GM18867 (cell line): ENCODE results near the gene HRH1.
"Not testable (repeated sequence)": the region's sequence is repeated elsewhere in the genome, so short reads cannot be mapped to it uniquely, and the experiment has no call there.

Experiments
- ATAC-seq: cut with Tn5 transposase; IDR thresholded peaks from one replicate; pipeline ENCODE4 v1.9.1; 2021; ENCODE audit warnings: mild to moderate bottlenecking, moderate library complexity; ENCODE audit not compliant: unreplicated experiment

The HRH1 gene

GRCh38 chr3:11140030-11140712, 14.1 kb upstream of the HRH1 start:
- peak; percentile 95 for ATAC-seq

- ATAC-seq: peak; percentile 29
These were observed 13.6 kb upstream of the HRH1 start for GRCh38 chr3:11140713-11141104.

DNA sequence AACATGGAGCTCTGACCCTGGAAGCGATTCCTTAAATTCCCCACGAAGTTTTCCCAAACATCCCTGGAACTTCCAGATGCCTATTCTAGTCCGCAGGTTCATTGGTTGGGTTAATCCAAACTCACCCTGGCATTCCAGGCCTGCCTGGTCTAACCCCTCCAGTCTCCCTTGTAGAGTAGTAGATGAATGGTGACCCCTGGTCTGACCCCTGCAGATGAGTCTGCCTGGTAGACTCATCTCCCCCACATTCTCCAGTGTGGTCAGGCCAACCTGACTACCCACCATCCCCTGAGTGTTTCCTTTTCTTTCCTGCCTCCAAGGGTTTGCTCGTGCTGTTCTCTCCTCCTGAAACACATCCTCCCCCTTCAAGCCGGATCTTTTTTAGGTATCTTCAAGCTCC, 10.8 kb upstream of the HRH1 start:
- ATAC-seq: no peak

- no peak for ATAC-seq
These were observed 9.3 kb upstream of the HRH1 start for GRCh38 chr3:11144996-11145395.

DNA sequence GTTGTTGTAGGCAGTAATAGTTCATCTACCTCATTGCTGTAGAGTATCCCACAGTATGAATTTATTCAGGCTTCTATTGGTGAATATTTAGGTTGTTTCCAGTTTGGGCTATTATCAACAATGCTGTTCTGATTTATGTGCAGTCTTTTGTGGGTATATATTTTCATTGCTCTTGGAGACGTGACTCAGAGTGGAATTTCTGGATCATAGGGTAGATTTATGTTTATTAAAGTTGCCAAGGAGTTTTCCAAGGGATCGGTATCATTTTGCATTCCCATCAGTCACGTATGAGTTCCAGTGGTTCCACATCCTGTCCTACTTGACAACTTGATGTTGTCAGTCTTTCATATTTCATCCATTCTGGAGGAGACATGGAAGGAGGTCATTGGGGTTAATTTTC, 8.4 kb upstream of the HRH1 start:
- no peak for ATAC-seq

GRCh38 chr3:11146773-11147660, 7.3 kb upstream of the HRH1 start:
- ATAC-seq: no peak

DNA sequence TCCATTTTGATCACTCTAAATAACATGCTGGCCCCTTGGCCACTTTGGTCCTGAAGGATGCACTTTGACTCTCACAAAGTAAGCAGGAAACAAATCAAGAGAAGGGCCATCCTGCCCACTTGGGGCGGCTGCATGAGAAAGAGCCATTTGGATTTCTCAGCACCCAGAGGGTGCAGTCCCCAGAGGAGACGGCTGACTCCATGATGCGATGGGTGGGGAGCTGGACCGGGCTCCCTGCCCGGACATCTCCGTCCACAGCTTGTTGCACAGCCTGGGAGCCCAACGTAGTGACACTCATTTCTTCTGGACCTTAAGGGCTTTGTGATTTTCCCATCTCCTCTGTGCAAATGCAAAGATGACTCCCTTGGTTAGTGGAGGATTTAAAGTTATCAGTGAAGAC, 4.0 kb upstream of the HRH1 start:
- no peak for ATAC-seq

GRCh38 chr3:11152301-11152700, 2.0 kb upstream of the HRH1 start:
- no peak for ATAC-seq

GRCh38 chr3:11154953-11155325, 646 bp downstream of the HRH1 start:
- no peak for ATAC-seq

GRCh38 chr3:11155341-11156025, 1.2 kb downstream of the HRH1 start:
- ATAC-seq: no peak

- ATAC-seq: no peak
These were observed 1.7 kb downstream of the HRH1 start for GRCh38 chr3:11156026-11156410.

DNA sequence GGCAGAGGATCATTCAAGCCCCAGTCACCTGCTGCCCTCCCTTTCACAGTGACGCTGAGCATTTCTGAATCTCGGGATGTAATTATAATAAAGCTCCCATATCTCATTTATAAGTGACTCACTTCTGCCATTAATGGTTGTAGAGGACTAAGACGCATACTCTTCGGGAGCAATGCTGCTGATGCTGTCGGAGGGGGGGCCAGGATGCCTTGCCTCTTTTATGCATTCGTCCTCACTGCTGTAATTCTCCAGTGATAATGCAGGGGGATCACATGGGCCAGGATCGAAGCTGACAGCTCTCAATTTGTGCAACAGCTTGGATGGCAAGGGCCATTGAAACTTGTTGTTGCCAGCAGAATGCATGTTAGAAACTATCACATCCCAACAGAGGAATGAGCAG, 3.1 kb downstream of the HRH1 start:
- no peak for ATAC-seq

- no peak for ATAC-seq
These were observed 5.2 kb downstream of the HRH1 start for GRCh38 chr3:11159421-11159904.

- no peak for ATAC-seq
These were observed 7.4 kb downstream of the HRH1 start for GRCh38 chr3:11161666-11162065.

DNA sequence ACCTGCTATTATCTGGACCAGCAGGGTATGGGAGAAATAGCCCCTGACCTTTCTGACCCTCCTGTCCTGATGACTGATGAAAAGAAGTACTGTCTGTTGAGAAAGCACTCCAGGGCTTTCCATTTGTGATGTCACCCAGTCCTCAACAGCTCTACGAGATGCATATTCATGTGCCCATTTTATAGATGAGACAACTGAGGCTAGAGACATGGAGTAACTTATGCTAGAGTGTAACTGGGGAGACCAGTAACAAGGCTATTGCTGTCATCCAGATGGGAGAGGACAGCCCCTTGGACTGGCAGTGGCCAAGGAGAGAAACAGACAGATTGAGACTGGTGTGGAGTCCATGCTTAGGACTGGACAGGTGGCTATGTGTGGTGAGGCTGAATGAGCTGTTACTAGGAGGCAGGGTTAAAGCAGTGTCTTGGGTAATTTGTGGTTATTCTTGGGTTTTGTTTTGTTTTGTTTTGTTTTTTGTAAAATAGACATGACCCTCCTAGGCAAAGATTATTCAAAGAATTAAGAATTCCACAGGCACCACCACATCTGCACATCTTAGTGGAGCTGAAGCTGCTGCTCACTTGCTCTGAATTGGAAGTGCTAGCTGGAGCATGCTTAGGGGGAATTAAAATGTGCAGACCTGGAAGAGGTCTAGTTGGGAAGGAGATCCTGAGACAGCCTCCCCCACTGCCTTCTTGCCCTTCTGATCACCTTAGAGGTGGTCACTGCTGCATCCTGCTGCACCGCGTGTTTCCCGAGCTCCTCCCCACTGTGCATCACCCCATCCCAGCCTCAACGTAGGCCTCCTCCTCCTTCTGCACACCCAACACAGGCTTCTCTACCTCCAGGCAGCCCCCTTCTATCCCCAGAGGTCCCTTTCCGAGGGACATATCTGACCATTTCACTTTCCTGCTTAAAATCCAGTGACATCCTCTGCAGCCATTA, 8.4 kb downstream of the HRH1 start:
- no peak for ATAC-seq

DNA sequence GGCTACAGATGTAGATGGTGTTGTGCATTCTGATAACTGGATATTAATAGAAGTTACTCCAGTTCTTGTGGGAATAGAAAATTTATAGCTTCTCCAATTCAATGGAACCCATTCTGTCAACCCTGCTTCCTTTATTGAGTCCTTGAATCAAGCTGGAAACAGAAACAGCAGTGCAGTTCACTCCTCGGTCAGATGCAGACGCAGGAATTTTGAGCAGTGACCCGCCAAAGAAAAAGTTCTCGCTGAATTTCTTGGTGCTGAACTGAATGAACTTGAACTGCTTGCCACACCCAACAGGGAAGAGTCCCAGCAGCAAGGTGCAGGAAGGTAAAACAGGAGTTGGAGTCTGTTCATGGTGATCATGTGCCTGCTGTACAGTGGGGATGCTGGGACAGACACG, 10.3 kb downstream of the HRH1 start:
- ATAC-seq: no peak

DNA sequence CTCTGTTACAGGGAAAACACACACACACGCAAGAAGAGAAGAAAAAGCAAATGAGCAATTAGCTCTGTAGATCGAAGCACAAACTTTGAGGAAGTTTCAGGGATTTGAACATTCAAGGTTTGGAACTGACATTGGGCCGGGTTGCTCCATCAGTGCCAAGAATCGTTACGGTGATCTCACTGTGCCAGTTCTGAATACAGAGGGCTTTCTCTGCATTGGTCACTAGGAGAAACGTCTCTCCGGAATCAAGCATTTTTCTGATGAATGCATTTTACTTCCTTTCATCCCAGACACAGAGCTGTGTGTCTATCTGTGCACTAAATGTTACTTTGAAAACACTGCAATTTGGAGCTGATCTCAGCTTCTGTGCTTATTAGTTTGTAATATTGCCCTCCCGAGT, 11.2 kb downstream of the HRH1 start:
- ATAC-seq: no peak

DNA sequence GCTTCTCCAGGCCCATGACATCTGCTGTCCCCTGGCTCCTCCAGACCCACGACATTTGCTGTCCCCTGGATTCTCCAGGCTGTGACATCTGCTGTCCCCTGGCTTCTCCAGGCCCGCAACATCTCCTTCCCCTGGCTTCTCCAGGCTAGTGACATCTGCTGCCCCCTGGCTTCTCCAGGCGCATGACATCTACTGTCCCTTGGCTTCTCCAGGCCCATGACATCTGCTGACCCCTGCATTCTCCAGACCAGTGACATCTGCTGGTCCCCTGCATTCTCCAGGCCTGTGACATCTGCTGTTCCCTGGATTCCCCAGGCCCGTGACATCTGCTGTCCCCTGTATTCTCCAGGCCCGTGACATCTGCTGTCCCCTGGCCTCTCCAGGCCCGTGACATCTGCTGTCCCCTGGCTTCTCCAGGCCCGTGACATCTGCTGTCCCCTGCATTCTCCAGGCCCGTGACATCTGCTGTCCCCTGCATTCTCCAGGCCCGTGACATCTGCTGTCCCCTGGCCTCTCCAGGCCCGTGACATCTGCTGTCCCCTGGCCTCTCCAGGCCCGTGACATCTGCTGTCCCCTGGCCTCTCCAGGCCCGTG, 12.6 kb downstream of the HRH1 start:
- ATAC-seq: not testable (repeated sequence)

DNA sequence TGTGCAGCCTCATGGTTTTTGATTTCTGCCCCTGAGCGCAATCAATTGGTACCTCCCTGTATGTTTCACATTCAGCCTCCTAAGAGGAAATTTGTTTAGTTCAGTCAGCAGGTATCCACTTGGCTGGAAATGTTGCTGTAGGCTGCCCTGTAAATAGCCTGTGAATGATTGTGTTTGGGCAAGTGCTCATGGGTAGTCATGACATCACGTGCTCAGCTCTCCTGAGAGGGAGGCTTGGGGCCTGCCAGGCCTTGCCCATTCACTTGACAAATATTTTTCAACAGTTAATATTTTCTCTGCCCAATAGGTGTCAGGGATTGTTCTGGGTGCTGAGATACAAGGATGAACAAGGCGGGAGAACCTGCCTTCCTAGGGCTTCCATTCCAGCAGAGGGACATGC, 13.3 kb downstream of the HRH1 start:
- ATAC-seq: no peak

DNA sequence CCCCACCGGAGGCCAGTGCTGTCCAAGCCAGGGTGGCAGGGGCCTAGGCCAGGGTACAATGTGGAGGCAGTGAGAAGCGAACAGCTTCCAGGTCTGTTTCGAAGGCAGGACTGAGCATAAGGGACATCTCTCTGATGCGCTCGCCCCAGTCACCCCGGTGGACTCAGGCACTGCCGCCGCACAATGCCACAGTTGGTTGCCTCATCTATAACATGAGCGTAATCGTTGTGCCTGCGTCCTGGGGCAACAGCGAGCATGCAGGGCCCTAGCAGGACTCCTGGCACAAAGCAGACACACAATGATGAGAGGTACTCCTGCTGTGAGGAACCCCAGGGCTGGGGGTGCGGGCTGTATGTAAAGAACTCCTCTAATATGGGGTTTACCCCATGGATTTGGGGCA, 14.1 kb downstream of the HRH1 start:
- no peak for ATAC-seq
